ENCODE results near the gene SPANXN4.

The SPANXN4 gene

DNA sequence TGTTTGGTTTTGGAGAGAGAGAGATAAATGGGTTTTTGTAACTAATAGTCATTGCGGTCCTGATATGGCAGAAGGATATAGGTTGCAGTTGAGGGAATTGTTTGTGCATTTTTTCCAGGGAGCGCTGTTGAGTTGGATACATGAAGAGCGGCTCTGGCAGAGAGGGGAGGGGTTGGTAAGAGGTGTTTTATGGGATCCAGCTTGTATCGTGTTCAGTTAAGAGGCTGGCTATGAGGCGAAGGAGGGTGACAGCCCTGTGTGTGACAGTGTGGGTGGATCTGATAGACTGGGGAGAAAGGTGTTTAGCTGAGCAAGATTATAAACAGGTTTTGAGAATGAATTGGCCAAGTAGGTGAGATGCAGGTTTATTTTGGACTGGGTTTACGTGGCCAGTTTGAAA, 1.5 kb downstream of the SPANXN4 start:
- Histone ChIP-seq H4K20me1 (ENCODE audit: control insufficient read depth, insufficient read depth, low read depth, low read length) (no peaks in the 10 kb centered on the region), H3K9me2 (replicated peaks; ENCODE audit: control insufficient read depth, low read length) (no peaks in the 10 kb centered on the region), H3K4me1 (ENCODE audit: control insufficient read depth, low read length) (no peaks in the 10 kb centered on the region), H3K27ac (ENCODE audit: low read depth, low read length) (no peak overlapping the region), H3K36me3 (ENCODE audit: control insufficient read depth, low read length) (no peaks in the 10 kb centered on the region), H3K27me3 (ENCODE audit: control insufficient read depth, low read length) (no peaks in the 10 kb centered on the region), H3K4me3 (ENCODE audit: low read length) (no peak overlapping the region), H3K79me2 (ENCODE audit: control insufficient read depth, low read length) (no peaks in the 10 kb centered on the region), H3F3A (ENCODE audit: control insufficient read depth, insufficient read depth) (no peaks in the 10 kb centered on the region), H3K9me3 (ENCODE audit: control insufficient read depth, insufficient read depth, low read length) (no peaks in the 10 kb centered on the region), H3K4me2 (ENCODE audit: low read length) (no peak overlapping the region)
- TF ChIP-seq EZH2phosphoT487 (IDR thresholded peaks at IDR 0.05; ENCODE audit: borderline replicate concordance, low read length): no peak
- TF ChIP-seq, protein P1, sequence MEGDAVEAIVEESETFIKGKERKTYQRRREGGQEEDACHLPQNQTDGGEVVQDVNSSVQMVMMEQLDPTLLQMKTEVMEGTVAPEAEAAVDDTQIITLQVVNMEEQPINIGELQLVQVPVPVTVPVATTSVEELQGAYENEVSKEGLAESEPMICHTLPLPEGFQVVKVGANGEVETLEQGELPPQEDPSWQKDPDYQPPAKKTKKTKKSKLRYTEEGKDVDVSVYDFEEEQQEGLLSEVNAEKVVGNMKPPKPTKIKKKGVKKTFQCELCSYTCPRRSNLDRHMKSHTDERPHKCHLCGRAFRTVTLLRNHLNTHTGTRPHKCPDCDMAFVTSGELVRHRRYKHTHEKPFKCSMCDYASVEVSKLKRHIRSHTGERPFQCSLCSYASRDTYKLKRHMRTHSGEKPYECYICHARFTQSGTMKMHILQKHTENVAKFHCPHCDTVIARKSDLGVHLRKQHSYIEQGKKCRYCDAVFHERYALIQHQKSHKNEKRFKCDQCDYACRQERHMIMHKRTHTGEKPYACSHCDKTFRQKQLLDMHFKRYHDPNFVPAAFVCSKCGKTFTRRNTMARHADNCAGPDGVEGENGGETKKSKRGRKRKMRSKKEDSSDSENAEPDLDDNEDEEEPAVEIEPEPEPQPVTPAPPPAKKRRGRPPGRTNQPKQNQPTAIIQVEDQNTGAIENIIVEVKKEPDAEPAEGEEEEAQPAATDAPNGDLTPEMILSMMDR (IDR thresholded peaks at IDR 0.05; ENCODE audit: low read depth, low read length, poor library complexity, severe bottlenecking): no peak

DNA sequence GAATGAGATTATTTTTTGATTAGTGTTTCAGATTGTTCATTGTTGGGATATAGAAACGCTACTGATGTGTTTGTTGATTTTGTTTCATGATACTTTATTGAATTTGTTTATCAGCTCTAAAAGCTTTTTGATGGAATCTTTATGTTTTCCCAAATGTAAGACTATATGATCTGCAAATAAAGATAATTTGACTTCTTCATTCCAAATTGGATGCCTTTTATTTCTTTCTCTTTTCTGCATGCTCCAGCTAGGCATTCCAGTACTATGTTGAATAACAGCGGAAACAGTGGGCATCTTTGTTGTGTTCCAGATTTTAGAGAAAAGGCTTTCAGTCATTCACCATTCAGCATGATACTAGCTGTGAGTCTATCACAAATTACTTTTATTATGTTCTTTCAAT, 21.8 kb downstream of the SPANXN4 start:
- Histone ChIP-seq H3K4me2 (ENCODE audit: low read length) (no peak overlapping the region), H3F3A (ENCODE audit: control insufficient read depth, insufficient read depth) (no peaks in the 10 kb centered on the region), H3K27me3 (ENCODE audit: control insufficient read depth, low read length) (no peaks in the 10 kb centered on the region), H3K36me3 (ENCODE audit: control insufficient read depth, low read length) (no peaks in the 10 kb centered on the region), H3K79me2 (ENCODE audit: control insufficient read depth, low read length) (no peaks in the 10 kb centered on the region), H3K4me3 (ENCODE audit: low read length) (no peak overlapping the region), H3K27ac (ENCODE audit: low read depth, low read length) (no peak overlapping the region), H3K9me2 (replicated peaks; ENCODE audit: control insufficient read depth, low read length) (no peaks in the 10 kb centered on the region), H4K20me1 (ENCODE audit: control insufficient read depth, insufficient read depth, low read depth, low read length) (no peaks in the 10 kb centered on the region), H3K9me3 (ENCODE audit: control insufficient read depth, insufficient read depth, low read length) (no peaks in the 10 kb centered on the region), H3K4me1 (ENCODE audit: control insufficient read depth, low read length) (no peaks in the 10 kb centered on the region)
- TF ChIP-seq, protein P1 (IDR thresholded peaks at IDR 0.05; ENCODE audit: low read depth, low read length, poor library complexity, severe bottlenecking): no peak
- no peak for TF ChIP-seq EZH2phosphoT487 (IDR thresholded peaks at IDR 0.05; ENCODE audit: borderline replicate concordance, low read length)

DNA sequence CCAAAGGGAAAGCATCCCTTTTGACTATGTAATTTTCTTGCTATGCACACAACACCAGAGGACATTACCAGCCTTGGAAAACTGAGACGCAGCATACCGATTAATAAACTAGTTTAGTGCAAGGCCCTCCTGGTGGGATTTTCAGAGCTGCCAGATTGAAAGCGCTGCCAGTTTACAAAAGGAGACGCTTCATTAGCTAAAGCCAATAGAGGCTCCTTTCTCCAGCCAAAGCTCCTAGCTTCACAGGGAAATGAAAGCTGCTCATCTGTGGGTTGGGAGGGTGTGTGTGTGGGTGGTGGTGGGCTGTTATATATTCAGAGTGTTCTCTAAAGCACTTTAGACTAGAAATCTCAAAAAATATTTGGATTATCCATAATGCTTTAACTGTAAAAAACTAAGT, 32.4 kb downstream of the SPANXN4 start:
- H4K20me1 ChIP-seq (ENCODE audit: control insufficient read depth, insufficient read depth, low read depth, low read length): no peaks in the 10 kb centered on the region
- no peak overlapping the region for H3K27ac ChIP-seq (ENCODE audit: low read depth, low read length)
- no peak overlapping the region for H3K4me3 ChIP-seq (ENCODE audit: low read length)

More for the DNA sequence above, 32.4 kb downstream of the SPANXN4 start:
- TF ChIP-seq, protein P1 (IDR thresholded peaks at IDR 0.05; ENCODE audit: low read depth, low read length, poor library complexity, severe bottlenecking): no peak
- no peak for TF ChIP-seq EZH2phosphoT487 (IDR thresholded peaks at IDR 0.05; ENCODE audit: borderline replicate concordance, low read length)
- Histone ChIP-seq H3K4me2 (ENCODE audit: low read length) (no peak overlapping the region), H3F3A (ENCODE audit: control insufficient read depth, insufficient read depth) (no peaks in the 10 kb centered on the region), H3K27me3 (ENCODE audit: control insufficient read depth, low read length) (no peaks in the 10 kb centered on the region), H3K36me3 (ENCODE audit: control insufficient read depth, low read length) (no peaks in the 10 kb centered on the region), H3K4me1 (ENCODE audit: control insufficient read depth, low read length) (no peaks in the 10 kb centered on the region), H3K79me2 (ENCODE audit: control insufficient read depth, low read length) (no peaks in the 10 kb centered on the region), H3K9me3 (ENCODE audit: control insufficient read depth, insufficient read depth, low read length) (no peaks in the 10 kb centered on the region), H3K9me2 (replicated peaks; ENCODE audit: control insufficient read depth, low read length) (no peaks in the 10 kb centered on the region)
